Measurements from ENCODE around the gene DAD1.

DAD1 gene

DNA sequence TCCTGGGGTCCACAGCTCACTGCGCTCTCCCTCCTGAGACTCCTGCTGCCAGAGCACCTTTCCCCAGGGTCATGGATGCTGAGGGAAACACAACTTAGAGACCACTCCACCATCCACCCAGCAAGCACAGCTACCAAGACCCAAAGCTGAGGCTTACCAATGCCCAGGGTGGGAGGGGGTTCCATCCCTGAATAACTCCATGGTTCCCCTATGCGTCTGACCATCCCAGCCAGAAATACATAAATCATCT is 36.3 kb downstream of the DAD1 start:
- TF ChIP-seq, protein P1, sequence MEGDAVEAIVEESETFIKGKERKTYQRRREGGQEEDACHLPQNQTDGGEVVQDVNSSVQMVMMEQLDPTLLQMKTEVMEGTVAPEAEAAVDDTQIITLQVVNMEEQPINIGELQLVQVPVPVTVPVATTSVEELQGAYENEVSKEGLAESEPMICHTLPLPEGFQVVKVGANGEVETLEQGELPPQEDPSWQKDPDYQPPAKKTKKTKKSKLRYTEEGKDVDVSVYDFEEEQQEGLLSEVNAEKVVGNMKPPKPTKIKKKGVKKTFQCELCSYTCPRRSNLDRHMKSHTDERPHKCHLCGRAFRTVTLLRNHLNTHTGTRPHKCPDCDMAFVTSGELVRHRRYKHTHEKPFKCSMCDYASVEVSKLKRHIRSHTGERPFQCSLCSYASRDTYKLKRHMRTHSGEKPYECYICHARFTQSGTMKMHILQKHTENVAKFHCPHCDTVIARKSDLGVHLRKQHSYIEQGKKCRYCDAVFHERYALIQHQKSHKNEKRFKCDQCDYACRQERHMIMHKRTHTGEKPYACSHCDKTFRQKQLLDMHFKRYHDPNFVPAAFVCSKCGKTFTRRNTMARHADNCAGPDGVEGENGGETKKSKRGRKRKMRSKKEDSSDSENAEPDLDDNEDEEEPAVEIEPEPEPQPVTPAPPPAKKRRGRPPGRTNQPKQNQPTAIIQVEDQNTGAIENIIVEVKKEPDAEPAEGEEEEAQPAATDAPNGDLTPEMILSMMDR (IDR thresholded peaks at IDR 0.05; ENCODE audit: low read depth, low read length) = no peak
- H3K27me3 ChIP-seq (ENCODE audit: insufficient read depth, low read depth, severe bottlenecking) = no peaks in the 10 kb centered on the region
- H3K9me3 ChIP-seq (ENCODE audit: severe bottlenecking) = no peaks in the 10 kb centered on the region
- no peak for DNase-seq
- H3K4me3 ChIP-seq (ENCODE audit: low read depth, low read length) = no peak overlapping the region
- H3K36me3 ChIP-seq = no peaks in the 10 kb centered on the region
- no peak overlapping the region for H3K27ac ChIP-seq

DNA sequence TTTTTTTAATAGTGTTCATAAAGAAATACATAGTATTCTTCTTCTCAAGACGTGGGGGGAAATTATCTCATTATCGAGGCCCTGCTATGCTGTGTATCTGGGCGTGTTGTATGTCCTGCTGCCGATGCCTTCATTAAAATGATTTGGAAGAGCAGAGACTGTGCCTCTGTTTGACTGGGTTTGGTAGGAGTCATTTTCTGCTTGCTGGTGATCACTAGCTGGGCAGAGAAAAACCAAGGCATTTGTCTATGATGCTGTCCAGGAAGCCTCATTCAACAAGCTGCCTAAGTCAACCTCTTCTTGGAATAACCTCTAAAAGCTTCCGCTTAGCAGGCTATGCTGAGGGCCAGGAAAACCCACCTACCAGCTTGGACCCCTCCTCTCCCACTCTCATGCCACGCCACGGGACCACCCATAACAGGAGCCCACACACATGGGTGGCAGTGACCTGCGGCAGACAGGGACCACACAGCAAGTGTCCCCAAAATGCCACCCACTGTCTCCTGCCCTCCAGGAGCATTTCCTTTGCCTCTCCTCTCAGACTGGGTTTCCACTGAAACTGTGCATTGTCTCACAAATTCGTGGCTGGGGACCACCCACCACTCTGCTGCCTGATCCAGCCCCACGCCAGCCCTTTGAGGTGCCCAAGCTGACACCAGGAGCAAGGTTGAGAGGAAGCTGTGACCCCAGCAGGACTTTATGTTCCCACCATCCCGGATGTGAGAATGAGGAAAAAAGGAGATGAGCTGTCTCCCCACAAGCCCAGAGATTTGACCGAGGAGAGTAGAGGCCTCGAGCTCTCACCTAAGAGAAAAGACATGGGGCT is 36.8 kb downstream of the DAD1 start:
- TF ChIP-seq, protein P1 (IDR thresholded peaks at IDR 0.05; ENCODE audit: low read depth, low read length) = no peak
- H3K27ac ChIP-seq = no peak overlapping the region
- H3K9me3 ChIP-seq (ENCODE audit: severe bottlenecking) = no peaks in the 10 kb centered on the region
- no peak overlapping the region for H3K4me3 ChIP-seq (ENCODE audit: low read depth, low read length)
- no peaks in the 10 kb centered on the region for H3K36me3 ChIP-seq
- DNase-seq = no peak
- no peaks in the 10 kb centered on the region for H3K27me3 ChIP-seq (ENCODE audit: insufficient read depth, low read depth, severe bottlenecking)

DNA sequence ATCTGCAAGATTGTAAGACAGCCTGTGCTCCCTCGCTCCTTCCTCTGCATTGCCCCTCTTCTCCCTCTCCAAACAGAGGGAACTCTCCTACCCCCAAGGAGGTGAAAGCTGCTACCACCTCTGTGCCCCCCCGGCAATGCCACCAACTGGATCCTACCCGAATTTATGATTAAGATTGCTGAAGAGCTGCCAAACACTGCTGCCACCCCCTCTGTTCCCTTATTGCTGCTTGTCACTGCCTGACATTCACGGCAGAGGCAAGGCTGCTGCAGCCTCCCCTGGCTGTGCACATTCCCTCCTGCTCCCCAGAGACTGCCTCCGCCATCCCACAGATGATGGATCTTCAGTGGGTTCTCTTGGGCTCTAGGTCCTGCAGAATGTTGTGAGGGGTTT is 37.4 kb downstream of the DAD1 start:
- no peak overlapping the region for H3K27ac ChIP-seq
- DNase-seq = no peak

DNA sequence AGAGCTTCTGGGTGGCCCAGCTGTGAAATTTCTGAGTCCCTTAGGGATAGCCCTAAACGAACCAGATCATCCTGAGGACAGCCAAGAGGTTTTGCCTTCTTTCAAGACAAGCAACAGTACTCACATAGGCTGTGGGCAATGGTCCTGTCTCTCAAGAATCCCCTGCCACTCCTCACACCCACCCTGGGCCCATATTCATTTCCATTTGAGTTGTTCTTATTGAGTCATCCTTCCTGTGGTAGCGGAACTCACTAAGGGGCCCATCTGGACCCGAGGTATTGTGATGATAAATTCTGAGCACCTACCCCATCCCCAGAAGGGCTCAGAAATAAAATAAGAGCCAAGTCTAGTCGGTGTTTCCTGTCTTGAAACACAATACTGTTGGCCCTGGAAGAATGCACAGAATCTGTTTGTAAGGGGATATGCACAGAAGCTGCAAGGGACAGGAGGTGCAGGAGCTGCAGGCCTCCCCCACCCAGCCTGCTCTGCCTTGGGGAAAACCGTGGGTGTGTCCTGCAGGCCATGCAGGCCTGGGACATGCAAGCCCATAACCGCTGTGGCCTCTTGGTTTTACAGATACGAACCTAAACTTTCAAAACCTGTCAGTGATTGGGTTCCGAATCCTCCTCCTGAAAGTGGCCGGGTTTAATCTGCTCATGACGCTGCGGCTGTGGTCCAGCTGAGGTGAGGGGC is 38.9 kb downstream of the DAD1 start:
- no peaks in the 10 kb centered on the region for H3K27me3 ChIP-seq (ENCODE audit: insufficient read depth, low read depth, severe bottlenecking)
- TF ChIP-seq, protein P1 (IDR thresholded peaks at IDR 0.05; ENCODE audit: low read depth, low read length) = no peak
- no peak overlapping the region for H3K27ac ChIP-seq
- DNase-seq = no peak
- H3K9me3 ChIP-seq (ENCODE audit: severe bottlenecking) = no peaks in the 10 kb centered on the region
- H3K4me3 ChIP-seq (ENCODE audit: low read depth, low read length) = no peak overlapping the region
- H3K36me3 ChIP-seq = no peaks in the 10 kb centered on the region

More for the DNA sequence above, 37.4 kb downstream of the DAD1 start:
- Histone ChIP-seq H3K36me3 (no peaks in the 10 kb centered on the region), H3K4me3 (ENCODE audit: low read depth, low read length) (no peak overlapping the region), H3K27me3 (ENCODE audit: insufficient read depth, low read depth, severe bottlenecking) (no peaks in the 10 kb centered on the region), H3K9me3 (ENCODE audit: severe bottlenecking) (no peaks in the 10 kb centered on the region)
- TF ChIP-seq, protein P1 (IDR thresholded peaks at IDR 0.05; ENCODE audit: low read depth, low read length) = no peak

DNA sequence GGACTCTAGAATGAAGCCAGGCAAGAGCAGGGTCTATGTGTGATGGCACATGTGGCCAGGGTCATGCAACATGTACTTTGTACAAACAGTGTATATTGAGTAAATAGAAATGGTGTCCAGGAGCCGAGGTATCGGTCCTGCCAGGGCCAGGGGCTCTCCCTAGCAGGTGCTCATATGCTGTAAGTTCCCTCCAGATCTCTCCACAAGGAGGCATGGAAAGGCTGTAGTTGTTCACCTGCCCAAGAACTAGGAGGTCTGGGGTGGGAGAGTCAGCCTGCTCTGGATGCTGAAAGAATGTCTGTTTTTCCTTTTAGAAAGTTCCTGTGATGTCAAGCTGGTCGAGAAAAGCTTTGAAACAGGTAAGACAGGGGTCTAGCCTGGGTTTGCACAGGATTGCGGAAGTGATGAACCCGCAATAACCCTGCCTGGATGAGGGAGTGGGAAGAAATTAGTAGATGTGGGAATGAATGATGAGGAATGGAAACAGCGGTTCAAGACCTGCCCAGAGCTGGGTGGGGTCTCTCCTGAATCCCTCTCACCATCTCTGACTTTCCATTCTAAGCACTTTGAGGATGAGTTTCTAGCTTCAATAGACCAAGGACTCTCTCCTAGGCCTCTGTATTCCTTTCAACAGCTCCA is 39.6 kb downstream of the DAD1 start:
- H3K36me3 ChIP-seq = no peaks in the 10 kb centered on the region
- no peak overlapping the region for H3K4me3 ChIP-seq (ENCODE audit: low read depth, low read length)
- H3K27ac ChIP-seq = no peak overlapping the region
- no peaks in the 10 kb centered on the region for H3K9me3 ChIP-seq (ENCODE audit: severe bottlenecking)
- no peaks in the 10 kb centered on the region for H3K27me3 ChIP-seq (ENCODE audit: insufficient read depth, low read depth, severe bottlenecking)
- DNase-seq = no peak
- TF ChIP-seq, protein P1 (IDR thresholded peaks at IDR 0.05; ENCODE audit: low read depth, low read length) = no peak
